ENCODE results near the gene GRID2. TPM values are rescaled to one million over a fixed set of nuclear protein-coding genes. Genes with fewer than 3 reads are reported as not detected.

The GRID2 gene
- total and polyA plus RNA-seq, 2 of the 13 experiments (the other 11 are each of a cell fraction or from before 2014, with no cell fraction given): not detected

GRCh38 chr4:93346840-93347239, 1043.1 kb downstream of the GRID2 start:
- FAIRE-seq (no peak), ATAC-seq (no peak), DNase-seq (ENCODE audit: low spot score) (no peak)
- intact Hi-C loops (cut with micrococcal nuclease; ENCODE audit: unreplicated experiment): no loop called here
- no peaks in the 10 kb centered on the region for H3K27me3 ChIP-seq (ENCODE audit: control insufficient read depth in 1 of 2, insufficient read depth in 2 of 2, low read length in 2 of 2)
- H3K27ac ChIP-seq (ENCODE audit: extremely low read length, insufficient read depth, low read length): no peak overlapping the region
- ChIA-PET POLR2A (no interaction called here), CTCF (ENCODE audit: low intra/inter-chr PET ratio, low total read pairs) (no interaction called here)
- no peak overlapping the region for H3K4me2 ChIP-seq (ENCODE audit: low read depth, low read length)
- TF ChIP-seq ZNF33A (CRISPR knock-in tag; IDR thresholded peaks at IDR 0.05; ENCODE audit: borderline replicate concordance) (no peak), SOX13 (IDR thresholded peaks at IDR 0.05) (no peak), SOX13 (CRISPR knock-in tag; conservative IDR thresholded peaks at IDR 0.05 in 1 of 2, IDR thresholded peaks at IDR 0.05 in 1 of 2) (no peak), ZNF138 (CRISPR knock-in tag; IDR thresholded peaks at IDR 0.05; ENCODE audit: low read depth) (no peak), ZGPAT (CRISPR knock-in tag; IDR thresholded peaks at IDR 0.05) (no peak), ZBTB25 (CRISPR knock-in tag; IDR thresholded peaks at IDR 0.05) (no peak), ZBTB2 (CRISPR knock-in tag; IDR thresholded peaks at IDR 0.05; ENCODE audit: low read depth) (no peak), PAWR (CRISPR knock-in tag; IDR thresholded peaks at IDR 0.05; ENCODE audit: borderline replicate concordance) (no peak), RARG (CRISPR knock-in tag; IDR thresholded peaks at IDR 0.05; ENCODE audit: low read depth) (no peak), ZNF383 (CRISPR knock-in tag; IDR thresholded peaks at IDR 0.05; ENCODE audit: borderline replicate concordance) (no peak), HCFC1 (IDR thresholded peaks at IDR 0.05; ENCODE audit: low read depth, low read length) (no peak), MXD3 (CRISPR knock-in tag; IDR thresholded peaks at IDR 0.05) (no peak), ZNF234 (CRISPR knock-in tag; conservative IDR thresholded peaks at IDR 0.05) (no peak), GLI4 (CRISPR knock-in tag; IDR thresholded peaks at IDR 0.05; ENCODE audit: borderline replicate concordance) (no peak), ZNF790 (CRISPR knock-in tag; IDR thresholded peaks at IDR 0.05; ENCODE audit: borderline replicate concordance) (no peak), ZNF260 (CRISPR knock-in tag; IDR thresholded peaks at IDR 0.05; ENCODE audit: borderline replicate concordance, low read depth) (no peak), POLR2G (IDR thresholded peaks at IDR 0.05; ENCODE audit: low read depth, low read length) (no peak), FOXJ3 (CRISPR knock-in tag; IDR thresholded peaks at IDR 0.05; ENCODE audit: borderline replicate concordance) (no peak)
- H4K20me1 ChIP-seq (ENCODE audit: insufficient read depth, low read length): no peaks in the 10 kb centered on the region
- H3K79me2 ChIP-seq (ENCODE audit: insufficient read depth, low read length): no peaks in the 10 kb centered on the region
- 21% methylated on average over 4 of the region's 4 CpGs for WGBS (ENCODE audit: low lambda C conversion rate)
- H3K4me3 ChIP-seq (replicated peaks in 1 of 3; ENCODE audit: insufficient read depth in 1 of 3, low read depth in 2 of 3, low read length in 3 of 3): no peak overlapping the region
- no TSS peak for BruUV-seq (replicated peaks)
- H3K9ac ChIP-seq (ENCODE audit: insufficient read depth, low read depth, low read length): no peak overlapping the region
- no peaks in the 10 kb centered on the region for H3K4me1 ChIP-seq (ENCODE audit: insufficient read depth, low read length)
- no peak overlapping the region for H2AFZ ChIP-seq (ENCODE audit: low read length)
- no peaks in the 10 kb centered on the region for H3K36me3 ChIP-seq (replicated peaks in 1 of 2; ENCODE audit: control insufficient read depth in 1 of 2, insufficient read depth in 2 of 2, low read length in 2 of 2)
- no peaks in the 10 kb centered on the region for H3K9me3 ChIP-seq (ENCODE audit: low read length)
- in situ Hi-C loops (cut with HindIII; ENCODE audit: extremely low pct_ligation_motif_present, low pct_unique_long_range_greater_than_20kb): no loop called here

All from HepG2 (cell line).